ENCODE measurements around the gene ZNF569. TPM values are rescaled to one million over a fixed set of nuclear protein-coding genes. Genes with fewer than 3 reads are reported as not detected.
"Not testable (repeated sequence)": the region's sequence is repeated elsewhere in the genome, so short reads cannot be mapped to it uniquely, and the experiment has no call there.

ZNF569 gene
- total RNA-seq, result 6.1 and 7.5 TPM in 2 replicates

- peak; percentile 95 for DNase-seq
Measured at GRCh38 chr19:37466798-37467607, at the start of gene ZNF569. TSS of gene ZNF569 (minus strand) at chr19:37467444. CDS start at chr19:37444921, 22,523 bp downstream.

DNA sequence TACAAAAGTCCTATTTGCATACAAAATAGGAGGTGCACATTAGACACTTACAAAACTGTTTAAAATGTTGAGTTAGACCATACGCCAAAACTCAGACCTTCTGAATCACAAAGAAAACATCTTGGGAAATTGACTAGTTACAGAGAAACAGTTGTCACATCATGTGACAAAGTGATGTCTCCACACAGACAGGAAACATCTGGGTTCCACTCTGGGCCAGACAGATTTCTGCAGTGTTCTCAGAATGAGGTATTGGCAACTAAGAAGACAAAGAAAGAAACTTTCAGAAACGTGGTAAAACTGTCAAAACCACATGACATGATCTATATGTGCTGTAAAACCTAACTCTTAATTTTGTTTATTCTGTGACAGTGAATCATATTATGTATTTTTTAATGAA, 46.2 kb upstream of the ZNF569 start:
- peak; percentile 36 for DNase-seq

DNA sequence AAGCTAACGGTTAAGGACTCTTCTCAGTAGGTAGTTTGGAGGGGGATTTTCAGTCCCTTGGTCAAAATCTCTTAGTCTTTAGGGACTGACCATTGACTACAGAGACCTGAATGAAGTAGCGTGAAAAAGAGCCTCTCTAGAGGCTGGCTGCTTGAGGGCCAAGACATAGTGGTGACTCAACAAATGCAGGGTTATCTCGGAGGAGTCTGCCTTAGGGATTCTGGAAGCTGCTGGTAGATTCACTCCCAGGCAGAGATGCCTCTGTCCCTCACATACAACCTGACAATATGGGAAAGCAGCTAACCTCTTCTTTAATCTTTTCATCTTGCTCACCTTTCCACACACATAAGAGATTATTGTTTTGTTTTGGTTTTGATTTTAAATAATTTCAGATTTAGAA, 44.6 kb upstream of the ZNF569 start:
- DNase-seq, result no peak

- DNase-seq, result no peak
Measured at GRCh38 chr19:37511186-37511585, 43.9 kb upstream of the ZNF569 start.

DNA sequence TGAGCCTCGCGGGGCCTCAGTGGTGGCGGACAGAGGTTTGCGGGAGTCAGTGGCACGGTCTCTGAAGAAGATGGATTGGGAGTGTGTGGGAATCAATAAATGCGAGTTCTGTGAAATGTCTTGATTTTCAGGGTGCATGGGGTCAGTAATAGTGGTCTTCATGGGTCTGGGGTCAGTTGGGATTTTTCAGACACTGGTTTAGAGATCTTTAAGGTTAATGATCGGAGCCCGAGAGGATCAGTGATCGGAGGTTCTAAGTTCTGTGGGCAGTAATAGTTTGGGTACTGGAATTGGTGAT, 39.9 kb upstream of the ZNF569 start:
- DNase-seq, result no peak

DNA sequence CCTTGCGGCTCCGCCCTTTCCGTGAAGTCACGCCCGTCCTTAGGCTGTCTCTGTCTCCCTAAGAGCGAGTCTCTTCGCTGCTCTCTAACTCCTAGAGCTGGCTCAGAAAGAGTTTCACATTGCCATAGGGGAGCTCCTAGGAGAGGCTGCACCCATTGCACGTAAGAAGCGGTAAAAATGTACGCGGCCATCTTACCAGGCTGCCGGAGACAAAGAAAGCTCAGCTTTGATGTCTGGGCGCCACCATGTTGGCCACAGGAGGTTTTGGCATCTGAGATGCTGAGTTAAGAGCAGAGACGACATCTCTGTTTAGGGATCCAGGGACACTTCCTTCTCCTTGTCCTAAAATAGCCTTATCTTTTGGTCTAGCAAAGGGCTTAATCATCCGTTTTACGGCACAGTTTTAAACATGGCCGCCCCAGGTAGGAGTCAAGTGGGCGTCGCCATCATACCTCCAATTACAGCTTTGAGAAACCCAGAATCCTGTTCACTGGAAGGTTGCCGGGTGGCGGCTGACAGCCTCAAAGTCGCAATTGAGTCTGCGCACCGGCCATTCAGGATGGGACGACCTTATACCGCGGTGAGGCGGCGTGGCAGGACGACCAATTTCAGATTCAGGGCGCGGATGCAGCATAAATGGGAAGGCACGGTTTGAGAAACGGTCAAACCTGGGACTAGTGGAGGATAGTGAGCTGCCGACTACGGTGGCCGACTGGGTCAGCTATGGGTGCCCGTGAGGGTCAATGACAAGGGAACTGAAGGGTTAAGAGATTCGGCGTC, 39.3 kb upstream of the ZNF569 start, which contains the start of gene ZNF793:
Gene ZNF793, plus strand, starts transcription at position 553 of the 780 bp plus-strand sequence. CDS start 16,501 bp downstream, outside the sequence.
- DNase-seq, result peak; percentile 75

- no peak for DNase-seq
Measured at GRCh38 chr19:37505958-37506386, 38.7 kb upstream of the ZNF569 start.

GRCh38 chr19:37492213-37492612, 25.0 kb upstream of the ZNF569 start:
- no peak for DNase-seq

- DNase-seq, result no peak
Measured at GRCh38 chr19:37484406-37485168, 17.3 kb upstream of the ZNF569 start.

GRCh38 chr19:37472165-37472564, 4.9 kb upstream of the ZNF569 start:
- DNase-seq, result no peak

- DNase-seq, result no peak
Measured at GRCh38 chr19:37470216-37470615, 3.0 kb upstream of the ZNF569 start.

DNA sequence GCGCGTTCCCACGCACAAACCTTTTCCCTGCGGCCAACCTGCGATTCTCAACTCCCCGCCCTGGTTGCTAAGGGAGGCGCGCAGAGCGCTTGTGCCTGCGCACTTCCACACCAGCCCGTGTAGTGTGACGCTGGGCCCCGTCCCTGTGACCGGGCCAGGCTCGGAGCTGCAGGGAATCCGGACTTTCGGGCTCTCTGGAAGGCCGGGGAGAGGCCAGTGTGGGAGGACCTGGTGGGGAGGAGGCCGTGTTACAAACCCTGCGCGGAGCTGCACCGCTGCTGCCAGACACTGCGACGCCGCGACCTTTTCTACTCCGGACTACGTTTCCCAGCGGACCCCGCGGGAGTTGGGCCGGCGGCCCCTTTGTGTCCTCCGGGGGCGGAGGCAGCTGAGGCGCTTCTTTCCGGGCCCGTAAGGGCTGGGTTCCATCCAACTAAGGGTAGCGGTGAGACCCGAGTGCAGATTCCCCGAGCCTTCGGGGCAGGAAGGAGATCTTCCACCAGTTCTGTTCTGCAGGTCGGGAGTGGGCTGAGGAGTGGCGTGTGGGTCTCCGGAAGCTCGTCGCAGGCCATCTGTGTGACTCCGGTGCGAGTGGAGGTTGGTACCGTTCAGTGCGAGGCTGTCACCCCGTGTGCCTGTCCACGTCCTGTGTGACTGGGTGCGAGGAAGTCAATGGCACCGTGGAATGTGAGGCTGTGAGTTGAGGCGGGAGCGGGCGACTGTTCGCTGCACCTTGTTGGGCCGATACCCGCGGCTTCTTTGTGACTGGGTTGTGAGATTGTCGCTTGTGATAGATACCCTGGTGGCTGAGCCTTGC, 1.9 kb upstream of the ZNF569 start, which contains the start of gene ZNF570:
Gene ZNF570, plus strand, starts transcription at position 396 of the 817 bp plus-strand sequence. CDS start 999 bp downstream, outside the sequence.
- DNase-seq, result peak; percentile 86

GRCh38 chr19:37467608-37468090, 405 bp upstream of the ZNF569 start:
- no peak for DNase-seq

- DNase-seq, result no peak
Measured at GRCh38 chr19:37466277-37466797, 907 bp downstream of the ZNF569 start.

GRCh38 chr19:37452500-37453245, 14.6 kb downstream of the ZNF569 start:
- no peak for DNase-seq

DNA sequence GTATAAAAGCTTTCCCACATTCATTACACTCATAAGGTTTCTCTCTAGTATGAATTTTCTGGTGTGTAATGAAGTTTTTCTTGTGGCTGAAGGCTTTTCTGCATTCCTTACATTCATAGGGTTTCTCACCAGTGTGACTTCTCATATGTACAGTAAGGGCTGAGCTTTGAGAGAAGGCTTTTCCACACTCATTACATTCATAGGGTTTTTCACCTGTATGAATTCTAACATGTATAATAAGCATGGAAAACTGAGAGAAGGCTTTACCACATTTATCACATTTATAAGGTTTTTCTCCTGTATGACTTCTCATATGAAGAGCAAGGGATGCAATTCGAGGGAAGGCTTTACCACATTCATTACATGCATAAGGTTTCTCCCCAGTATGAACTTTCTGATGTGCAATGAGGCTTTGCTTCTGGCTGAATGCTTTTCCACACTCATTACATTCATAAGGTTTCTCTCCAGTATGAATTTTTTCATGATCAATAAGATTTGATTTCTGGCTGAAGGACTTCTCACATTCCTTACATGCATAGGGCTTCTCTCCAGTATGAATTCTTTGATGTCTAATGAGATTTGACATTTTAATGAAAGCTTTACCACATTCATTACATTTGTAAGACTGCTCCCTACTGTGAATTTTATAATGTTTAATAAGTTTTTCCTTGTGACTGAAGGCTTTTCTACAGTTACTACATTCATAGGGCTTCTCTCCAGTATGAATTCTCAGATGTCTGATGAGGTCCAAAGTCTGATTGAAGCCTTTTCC, 53.7 kb downstream of the ZNF569 start:
- peak; percentile 5 for DNase-seq

DNA sequence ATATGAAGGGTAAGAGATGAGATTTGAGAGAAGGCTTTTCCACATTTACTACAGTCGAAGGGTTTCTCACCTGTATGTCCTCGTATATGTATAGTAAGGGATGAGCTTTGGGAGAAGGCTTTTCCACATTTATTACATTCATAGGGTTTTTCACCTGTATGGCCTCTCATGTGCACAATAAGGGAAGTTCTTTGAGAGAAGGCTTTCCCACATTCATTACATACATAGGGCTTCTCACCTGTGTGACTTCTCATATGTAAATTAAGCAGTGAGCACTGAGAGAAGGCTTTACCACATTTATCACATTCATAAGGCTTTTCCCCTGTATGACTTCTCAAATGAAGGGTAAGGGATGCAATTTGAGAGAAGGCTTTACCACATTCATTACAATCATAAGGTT, 54.5 kb downstream of the ZNF569 start:
- DNase-seq, result no peak

- not testable (repeated sequence) for DNase-seq
Measured at GRCh38 chr19:37406140-37406846, 61.0 kb downstream of the ZNF569 start.

DNA sequence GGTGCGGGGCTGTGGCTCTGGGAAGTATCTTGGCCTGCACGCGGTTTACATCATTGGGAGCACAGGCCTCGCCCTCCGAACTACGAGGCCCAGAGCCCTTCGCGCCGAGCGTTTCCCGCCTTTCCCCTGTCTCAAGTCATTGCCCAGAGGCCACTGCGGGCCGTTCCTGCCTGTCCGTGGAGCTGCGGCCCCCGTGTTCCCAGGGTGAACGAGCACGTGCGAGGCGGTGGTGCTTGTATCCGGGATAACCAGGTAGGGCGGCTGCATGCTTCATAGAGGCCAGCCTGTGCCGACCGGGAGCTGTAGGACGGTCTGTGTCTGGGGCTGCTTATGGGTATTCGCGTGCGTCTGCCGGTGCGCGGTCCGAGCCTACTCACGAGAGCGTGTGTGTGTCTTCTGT, 63.8 kb downstream of the ZNF569 start:
- DNase-seq, result no peak

Data from dermis blood vessel endothelial cell (primary cell).